GM21576 (cell line): ENCODE measurements around the gene ZNF584.

Experiments
- ATAC-seq: cut with Tn5 transposase; IDR thresholded peaks from one replicate; pipeline ENCODE4 v1.9.1; 2021; ENCODE audit warnings: mild to moderate bottlenecking, moderate library complexity; ENCODE audit not compliant: unreplicated experiment

ZNF584 gene

GRCh38 chr19:58460039-58460438 lies 51.6 kb downstream of the ZNF584 start:
- no peak for ATAC-seq

DNA sequence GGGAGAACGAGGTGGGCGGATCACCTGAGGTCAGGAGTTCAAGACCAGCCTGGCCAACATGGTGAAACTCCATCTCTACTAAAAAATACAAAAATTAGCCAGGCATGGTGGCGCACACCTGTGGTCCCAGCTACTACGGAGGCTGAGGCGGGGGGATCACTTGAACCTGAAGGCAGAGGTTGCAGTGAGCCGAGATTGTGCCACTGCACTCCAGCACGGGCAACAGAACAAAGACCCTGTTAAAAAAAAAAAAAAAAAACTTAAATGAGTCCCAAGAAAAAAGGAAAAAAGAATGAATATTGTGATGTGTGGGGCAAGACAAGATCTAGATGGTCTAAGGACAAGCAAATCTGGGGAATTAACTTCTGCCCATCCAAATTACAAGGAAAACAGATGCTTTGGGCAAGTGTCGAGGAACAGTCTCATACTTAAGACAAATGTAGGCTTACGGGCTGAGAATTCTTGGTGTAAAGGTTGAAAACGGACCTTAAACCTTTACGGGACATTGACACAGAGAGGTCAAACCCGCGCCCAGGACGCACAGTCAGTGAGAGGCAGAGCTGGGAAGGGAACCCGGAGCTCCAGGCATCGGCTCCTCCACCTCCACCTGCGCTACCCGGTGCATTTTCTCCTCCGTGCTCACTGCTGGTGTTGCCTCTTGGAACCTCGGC lies 57.8 kb downstream of the ZNF584 start:
- peak; percentile 19 for ATAC-seq

DNA sequence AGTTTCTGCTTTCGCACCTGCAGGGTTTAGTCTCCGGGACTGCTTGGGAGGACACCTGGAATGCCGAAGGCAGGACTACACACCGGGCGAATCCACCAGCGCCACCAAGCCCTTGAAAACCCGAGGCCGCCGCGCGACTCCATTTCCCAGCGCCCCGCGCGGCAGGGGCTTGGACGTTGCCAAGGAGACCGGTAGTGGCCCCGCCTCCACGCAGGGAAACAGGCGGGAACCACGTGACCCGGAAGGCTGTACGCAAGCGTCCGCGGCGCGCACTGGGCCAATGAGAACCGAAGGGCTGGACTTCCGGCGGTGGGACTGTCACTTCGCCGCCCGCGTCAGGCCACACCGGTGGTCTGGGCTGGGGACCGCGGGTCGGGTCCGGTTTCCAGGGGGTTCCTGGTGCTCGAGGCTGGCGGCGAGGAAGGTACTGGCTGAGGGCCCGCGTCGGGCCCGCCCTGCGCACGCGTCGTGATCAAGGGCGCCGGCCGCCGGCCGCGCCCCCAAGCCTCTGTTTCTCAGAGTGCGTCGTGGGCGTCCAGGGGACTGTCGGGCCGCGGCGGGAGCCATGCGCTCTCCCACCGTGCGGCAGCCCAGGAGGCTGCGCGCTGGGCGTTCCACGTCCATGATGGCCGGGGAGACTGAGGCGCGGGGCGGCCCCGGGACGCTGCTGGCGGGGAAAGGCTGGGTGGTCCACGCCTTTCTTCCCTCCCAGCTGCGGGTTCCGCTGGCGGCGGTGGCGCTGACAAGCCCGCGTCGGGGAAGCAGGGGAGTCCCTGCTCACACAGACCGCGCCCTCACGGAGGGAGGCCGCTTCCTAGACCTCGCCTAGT lies 58.5 kb downstream of the ZNF584 start, which contains the start of gene ZNF324:
Gene ZNF324, plus strand, starts transcription at position 321 of the 830 bp plus-strand sequence. CDS start 2,106 bp downstream, outside the sequence.
- ATAC-seq: peak; percentile 91
